Activated naive CD4-positive, alpha-beta T cell treated with anti-CD3 and anti-CD28 coated beads, Interleukin-2, amount 50 U/mL, for 24 hours (primary cell): ENCODE measurements around the gene PI4KA.
"Not testable (repeated sequence)": the region's sequence is repeated elsewhere in the genome, so short reads cannot be mapped to it uniquely, and the experiment has no call there.

ENCODE experiments used
- H3K27ac Mint-ChIP-seq: one replicate; pipeline ENCODE4 v1.8.0; 2021; ENCODE audit warnings: mild to moderate bottlenecking, mixed read lengths
- H3K27me3 Mint-ChIP-seq: one replicate; pipeline ENCODE4 v1.8.0; 2021; ENCODE audit warnings: mixed read lengths
- H3K36me3 Mint-ChIP-seq: one replicate; pipeline ENCODE4 v1.8.0; 2021; ENCODE audit warnings: mixed read lengths
- H3K4me1 Mint-ChIP-seq: one replicate; pipeline ENCODE4 v1.8.0; 2021; ENCODE audit warnings: mixed read lengths
- H3K4me3 Mint-ChIP-seq: one replicate; pipeline ENCODE4 v1.8.0; 2021; ENCODE audit warnings: mild to moderate bottlenecking, mixed read lengths
- H3K9me3 Mint-ChIP-seq: one replicate; pipeline ENCODE4 v1.8.0; 2021; ENCODE audit warnings: mixed read lengths

Gene PI4KA

GRCh38 chr22:20749453-20749852, 109.2 kb downstream of the PI4KA start:
- H3K4me1 Mint-ChIP-seq: no peaks in the 10 kb centered on the region
- no peaks in the 10 kb centered on the region for H3K27me3 Mint-ChIP-seq
- peak overlapping the region; percentile 51 for H3K27ac Mint-ChIP-seq

DNA sequence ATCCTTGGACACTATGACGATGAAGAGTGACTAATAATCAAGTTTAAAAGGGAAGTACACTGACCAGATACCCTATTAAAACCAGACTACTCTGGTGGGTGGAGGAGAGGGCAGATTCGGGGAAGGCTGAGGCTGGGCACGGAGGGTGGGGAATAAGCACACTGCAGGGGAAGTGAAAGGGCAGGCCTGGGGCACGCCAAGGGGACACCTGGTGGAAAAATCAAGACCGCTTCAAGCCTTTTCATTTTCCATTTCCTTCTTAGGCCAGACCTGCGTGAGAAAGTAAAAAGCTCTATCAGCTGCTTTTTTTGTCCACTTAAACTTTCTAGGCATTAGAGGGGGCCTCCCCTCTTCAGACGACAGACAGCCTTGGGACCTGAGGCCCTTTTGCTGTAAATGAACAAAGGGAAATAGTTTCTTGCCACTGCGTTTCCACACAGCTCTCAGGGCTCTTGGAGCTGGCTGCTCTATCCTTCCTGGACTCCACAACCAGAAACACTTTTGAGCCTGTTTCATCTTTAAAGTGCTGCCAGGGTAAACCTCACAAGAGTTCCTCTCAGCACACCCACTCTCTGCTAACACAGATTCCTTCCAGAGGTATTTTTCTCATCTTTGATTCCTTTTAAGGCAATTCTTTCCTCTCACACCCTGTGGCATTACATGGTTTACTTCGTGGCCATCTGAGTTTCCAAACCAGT, 109.7 kb downstream of the PI4KA start:
- Mint-ChIP-seq H3K27me3 (no peaks in the 10 kb centered on the region), H3K27ac (peak overlapping the region; percentile 23), H3K9me3 (no peaks in the 10 kb centered on the region), H3K4me3 (no peak overlapping the region), H3K4me1 (no peaks in the 10 kb centered on the region), H3K36me3 (peaks cover 9% of the 10 kb centered on the region)

More at GRCh38 chr22:20749453-20749852, 109.2 kb downstream of the PI4KA start:
- H3K36me3 Mint-ChIP-seq: peaks cover 9% of the 10 kb centered on the region
- H3K4me3 Mint-ChIP-seq: no peak overlapping the region
- H3K9me3 Mint-ChIP-seq: no peaks in the 10 kb centered on the region

DNA sequence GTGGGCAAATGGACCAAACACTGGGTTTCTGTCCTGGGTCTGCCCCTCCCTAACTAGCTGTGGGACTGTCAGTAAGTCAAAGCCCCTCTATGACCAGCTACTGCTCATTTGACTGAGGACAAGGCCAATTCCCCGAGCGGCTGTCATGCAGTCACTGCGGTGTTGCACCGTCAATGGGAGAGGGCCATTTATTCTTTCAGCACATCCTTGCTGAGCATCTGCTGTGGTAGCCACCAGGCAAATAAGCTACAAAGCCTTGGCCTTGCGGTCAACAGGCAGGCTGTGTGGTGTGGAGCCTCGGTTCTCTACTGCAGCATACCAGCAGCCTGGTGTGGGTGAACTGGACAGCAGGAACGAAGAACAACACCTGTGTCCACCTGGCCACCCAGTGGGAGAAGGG, 110.5 kb downstream of the PI4KA start:
- Mint-ChIP-seq H3K27ac (no peak overlapping the region), H3K9me3 (no peaks in the 10 kb centered on the region), H3K36me3 (peaks cover 7% of the 10 kb centered on the region), H3K27me3 (no peaks in the 10 kb centered on the region), H3K4me3 (no peak overlapping the region), H3K4me1 (no peaks in the 10 kb centered on the region)

- H3K4me3 Mint-ChIP-seq: no peak overlapping the region
Observed at GRCh38 chr22:20747223-20747622, 111.4 kb downstream of the PI4KA start.

DNA sequence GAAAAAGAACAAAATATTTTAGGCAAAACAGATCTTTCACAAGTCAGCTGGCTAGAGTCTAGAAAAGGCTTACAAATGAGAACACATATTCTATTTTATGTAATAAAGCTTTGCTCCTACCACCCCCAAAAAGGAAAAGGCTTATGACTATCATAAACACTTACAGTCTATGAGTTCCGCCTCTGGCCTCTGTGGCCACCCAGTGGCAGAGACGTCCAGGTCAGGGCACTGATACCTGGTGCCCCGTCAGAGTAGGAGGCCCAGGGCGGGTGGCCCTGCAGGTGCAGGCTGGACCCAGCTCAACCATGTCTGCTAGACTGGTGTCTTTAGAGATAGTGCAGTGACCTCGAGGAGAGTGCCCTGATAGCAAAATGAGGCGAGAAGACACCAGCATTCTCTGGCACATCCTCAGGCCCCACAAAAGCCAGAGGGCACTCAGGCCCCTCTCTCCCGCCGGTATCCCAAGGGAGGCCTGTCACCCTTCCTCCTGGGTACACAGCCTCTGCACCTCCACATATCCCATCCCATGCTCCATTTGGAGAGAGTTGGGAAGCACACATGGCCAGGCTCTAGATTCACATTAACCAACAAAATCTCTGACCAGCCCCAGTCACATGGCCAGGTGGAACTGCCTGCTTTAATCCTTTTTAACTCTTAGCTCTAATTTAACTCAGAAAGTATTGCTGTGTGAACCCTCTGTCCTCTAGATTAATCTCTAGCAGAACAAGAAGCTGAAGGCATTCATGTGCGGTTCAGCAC, 112.0 kb downstream of the PI4KA start:
- Mint-ChIP-seq H3K4me1 (no peaks in the 10 kb centered on the region), H3K27ac (no peak overlapping the region), H3K36me3 (peaks cover 7% of the 10 kb centered on the region), H3K9me3 (no peaks in the 10 kb centered on the region), H3K4me3 (no peak overlapping the region), H3K27me3 (no peaks in the 10 kb centered on the region)

More at GRCh38 chr22:20747223-20747622, 111.4 kb downstream of the PI4KA start:
- no peaks in the 10 kb centered on the region for H3K9me3 Mint-ChIP-seq
- no peaks in the 10 kb centered on the region for H3K27me3 Mint-ChIP-seq
- no peaks in the 10 kb centered on the region for H3K4me1 Mint-ChIP-seq
- H3K36me3 Mint-ChIP-seq: peaks cover 7% of the 10 kb centered on the region
- H3K27ac Mint-ChIP-seq: no peak overlapping the region

- Mint-ChIP-seq H3K27me3 (no peaks in the 10 kb centered on the region), H3K36me3 (peaks cover 10% of the 10 kb centered on the region), H3K27ac (peak overlapping the region; percentile 35), H3K4me1 (no peaks in the 10 kb centered on the region), H3K4me3 (no peak overlapping the region), H3K9me3 (no peaks in the 10 kb centered on the region)
Observed at GRCh38 chr22:20745119-20745518, 113.5 kb downstream of the PI4KA start.

DNA sequence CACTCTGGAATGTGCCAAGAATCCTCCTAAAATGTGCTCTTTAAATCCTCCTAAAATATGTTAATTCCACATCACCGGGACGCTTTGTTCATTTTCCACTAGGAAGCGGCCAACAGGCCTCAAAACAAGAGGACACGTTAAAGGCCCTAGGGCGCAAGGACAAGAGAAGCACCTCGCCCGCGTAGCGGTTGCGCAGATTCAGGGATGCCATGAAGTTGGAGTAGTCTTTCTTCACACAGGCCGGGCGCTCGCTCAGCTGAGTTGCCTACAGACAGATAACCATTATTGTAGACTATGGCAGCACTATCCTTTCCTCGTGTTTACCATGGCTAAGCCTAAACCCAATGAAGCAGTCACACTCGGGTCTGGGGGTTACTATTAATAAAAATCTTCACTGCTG, 114.2 kb downstream of the PI4KA start:
- Mint-ChIP-seq H3K27me3 (no peaks in the 10 kb centered on the region), H3K4me1 (no peaks in the 10 kb centered on the region), H3K9me3 (no peaks in the 10 kb centered on the region), H3K36me3 (peaks cover 10% of the 10 kb centered on the region), H3K27ac (no peak overlapping the region), H3K4me3 (no peak overlapping the region)

DNA sequence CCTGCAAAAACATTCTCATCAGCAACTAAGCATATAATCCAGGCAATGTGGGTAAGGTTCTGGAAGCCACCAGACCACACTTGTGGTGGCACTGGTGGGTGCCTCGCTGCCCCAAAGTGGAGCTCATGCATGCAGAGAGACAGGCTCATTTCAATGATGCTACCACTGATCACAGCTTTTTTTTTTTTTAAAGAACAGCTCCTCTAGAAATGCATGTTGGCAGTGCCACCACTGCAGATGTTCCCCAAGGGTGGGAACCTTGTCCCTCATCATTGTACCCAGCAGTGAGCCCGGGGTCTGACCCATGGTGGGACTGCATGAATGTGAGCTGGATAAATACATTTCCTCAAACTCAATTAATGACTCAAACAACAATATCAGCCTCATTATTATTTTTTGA, 115.8 kb downstream of the PI4KA start:
- Mint-ChIP-seq H3K9me3 (no peaks in the 10 kb centered on the region), H3K4me1 (peaks cover 5% of the 10 kb centered on the region), H3K27me3 (no peaks in the 10 kb centered on the region), H3K27ac (no peak overlapping the region), H3K36me3 (peaks cover 17% of the 10 kb centered on the region), H3K4me3 (no peak overlapping the region)

GRCh38 chr22:20741634-20742581, 116.7 kb downstream of the PI4KA start:
- Mint-ChIP-seq H3K36me3 (peaks cover 17% of the 10 kb centered on the region), H3K4me3 (no peak overlapping the region), H3K9me3 (no peaks in the 10 kb centered on the region), H3K27ac (no peak overlapping the region), H3K27me3 (no peaks in the 10 kb centered on the region), H3K4me1 (peaks cover 5% of the 10 kb centered on the region)

GRCh38 chr22:20741008-20741633, 117.5 kb downstream of the PI4KA start:
- H3K9me3 Mint-ChIP-seq: no peaks in the 10 kb centered on the region
- H3K4me3 Mint-ChIP-seq: no peak overlapping the region
- peaks cover 5% of the 10 kb centered on the region for H3K4me1 Mint-ChIP-seq
- no peaks in the 10 kb centered on the region for H3K27me3 Mint-ChIP-seq
- H3K36me3 Mint-ChIP-seq: peaks cover 14% of the 10 kb centered on the region
- no peak overlapping the region for H3K27ac Mint-ChIP-seq

GRCh38 chr22:20740222-20740951, 118.2 kb downstream of the PI4KA start:
- Mint-ChIP-seq H3K4me3 (no peak overlapping the region), H3K27me3 (no peaks in the 10 kb centered on the region), H3K4me1 (peaks cover 5% of the 10 kb centered on the region), H3K27ac (no peak overlapping the region), H3K9me3 (no peaks in the 10 kb centered on the region), H3K36me3 (peaks cover 16% of the 10 kb centered on the region)

- H3K27me3 Mint-ChIP-seq: no peaks in the 10 kb centered on the region
- no peak overlapping the region for H3K27ac Mint-ChIP-seq
- no peak overlapping the region for H3K4me3 Mint-ChIP-seq
- H3K36me3 Mint-ChIP-seq: peaks cover 16% of the 10 kb centered on the region
- H3K9me3 Mint-ChIP-seq: no peaks in the 10 kb centered on the region
- H3K4me1 Mint-ChIP-seq: peaks cover 5% of the 10 kb centered on the region
Observed at GRCh38 chr22:20738394-20739089, 120.1 kb downstream of the PI4KA start.

- not testable (repeated sequence) for H3K9me3 Mint-ChIP-seq, H3K27ac Mint-ChIP-seq, H3K4me3 Mint-ChIP-seq, H3K4me1 Mint-ChIP-seq, H3K27me3 Mint-ChIP-seq
- H3K36me3 Mint-ChIP-seq: peaks cover 16% of the 10 kb centered on the region
Observed at GRCh38 chr22:20736891-20737290, 121.7 kb downstream of the PI4KA start.
